Tibial artery (tissue), 4 donors: ENCODE results near the gene IPO13.

Experiments used
- DNase-seq, 2 donors: peaks; one replicate each; pipeline ENCODE4 v3.0.0-alpha.2; 2019
- H3K27ac ChIP-seq, 2 donors: fragments of 200-600 bp; sonication (generic) in 1 of 2; 1 replicate in 1 of 2; 2 replicates in 1 of 2; pipeline ENCODE4 v1.5.1; 2018 to 2019; ENCODE audit warnings: mild to moderate bottlenecking in 1 of 2
- H3K27me3 ChIP-seq, 2 donors: fragments of 200-600 bp; sonication (generic) in 1 of 2; one replicate each; pipeline versions ENCODE4 v1.5.1 to v1.6.0; 2016 to 2019
- H3K36me3 ChIP-seq, 3 donors: fragments of 200-600 bp; sonication (generic) in 2 of 3; one replicate each; pipeline ENCODE4 v1.5.1; 2016 to 2019; ENCODE audit warnings: mild to moderate bottlenecking in 2 of 3
- H3K4me1 ChIP-seq, 4 donors: fragments of 200-600 bp; sonication (generic) in 2 of 4; 1 replicate in 3 of 4; 2 replicates in 1 of 4; pipeline ENCODE4 v1.5.1; 2016 to 2019
- H3K4me3 ChIP-seq, 2 donors: fragments of 200-600 bp; sonication (generic) in 1 of 2; 1 replicate in 1 of 2; 2 replicates in 1 of 2; pipeline ENCODE4 v1.5.1; 2018 to 2019; ENCODE audit warnings: mild to moderate bottlenecking in 2 of 2
- H3K9me3 ChIP-seq, 3 donors: fragments of 200-600 bp; sonication (generic) in 1 of 3; one replicate each; pipeline ENCODE4 v1.5.1; 2016 to 2019
- CTCF ChIP-seq, 2 experiments: fragments of 200-600 bp in 1 of 2; fragments of 450-650 bp in 1 of 2; IDR thresholded peaks; one replicate each; pipeline ENCODE4 v1.5.1; 2017 to 2019; ENCODE audit warnings: antibody characterized with exemption in 2 of 2, mild to moderate bottlenecking in 1 of 2, moderate library complexity in 1 of 2
- intact Hi-C: fragments of 100-400 bp; cut with DNase I; formaldehyde crosslinking; loops from one replicate; pipeline ENCODE4 v1.15.0; 2023; ENCODE audit warnings: low total_unique reads

The IPO13 gene

GRCh38 chr1:43961692-43962091 lies 14.9 kb downstream of the IPO13 start:
- TF ChIP-seq CTCF (IDR thresholded peaks at IDR 0.05) = no peak
- Histone ChIP-seq H3K36me3 (peaks cover 30 to 96% (median 82%) of the 10 kb centered on the region in 3 donors), H3K9me3 (no peaks in the 10 kb centered on the region), H3K4me3 (no peak overlapping the region), H3K27ac (no peak overlapping the region), H3K4me1 (no peaks in the 10 kb centered on the region), H3K27me3 (no peaks in the 10 kb centered on the region)
- intact Hi-C loops = no loop called here
- DNase-seq = no peak

- no peak overlapping the region for H3K27ac ChIP-seq
- TF ChIP-seq CTCF (IDR thresholded peaks at IDR 0.05) = no peak
- no peaks in the 10 kb centered on the region for H3K9me3 ChIP-seq
- peaks cover 23 to 96% (median 78%) of the 10 kb centered on the region in 3 donors for H3K36me3 ChIP-seq
- H3K27me3 ChIP-seq = no peaks in the 10 kb centered on the region
- H3K4me1 ChIP-seq = no peaks in the 10 kb centered on the region
- intact Hi-C loops = no loop called here
- DNase-seq = no peak
- no peak overlapping the region for H3K4me3 ChIP-seq
Measured at GRCh38 chr1:43962324-43962723, 15.6 kb downstream of the IPO13 start.

GRCh38 chr1:43963006-43963405 lies 16.3 kb downstream of the IPO13 start:
- DNase-seq = no peak
- intact Hi-C loops = no loop called here
- Histone ChIP-seq H3K4me1 (no peaks in the 10 kb centered on the region), H3K36me3 (peaks cover 17 to 93% (median 76%) of the 10 kb centered on the region in 3 donors), H3K9me3 (no peaks in the 10 kb centered on the region), H3K27me3 (no peaks in the 10 kb centered on the region), H3K4me3 (no peak overlapping the region), H3K27ac (no peak overlapping the region)
- TF ChIP-seq CTCF (IDR thresholded peaks at IDR 0.05) = no peak

GRCh38 chr1:43963890-43964289 lies 17.1 kb downstream of the IPO13 start:
- no peak for DNase-seq

GRCh38 chr1:43965316-43965715 lies 18.6 kb downstream of the IPO13 start:
- H3K9me3 ChIP-seq = no peaks in the 10 kb centered on the region
- H3K36me3 ChIP-seq = peaks cover 0 to 70% (median 53%) of the 10 kb centered on the region in 3 donors
- no peaks in the 10 kb centered on the region for H3K27me3 ChIP-seq
- peaks cover 0 to 6% (median 3%) of the 10 kb centered on the region in 4 donors for H3K4me1 ChIP-seq
- TF ChIP-seq CTCF (IDR thresholded peaks at IDR 0.05) = no peak
- H3K4me3 ChIP-seq = no peak overlapping the region
- H3K27ac ChIP-seq = no peak overlapping the region
- DNase-seq = no peak
- intact Hi-C loops = no loop called here

More at GRCh38 chr1:43963890-43964289, 17.1 kb downstream of the IPO13 start:
- no peak overlapping the region for H3K27ac ChIP-seq
- H3K4me1 ChIP-seq = no peaks in the 10 kb centered on the region
- TF ChIP-seq CTCF (IDR thresholded peaks at IDR 0.05) = no peak
- peaks cover 9 to 84% (median 67%) of the 10 kb centered on the region in 3 donors for H3K36me3 ChIP-seq
- intact Hi-C loops = no loop called here
- no peaks in the 10 kb centered on the region for H3K27me3 ChIP-seq
- no peak overlapping the region for H3K4me3 ChIP-seq
- H3K9me3 ChIP-seq = no peaks in the 10 kb centered on the region
